ENCODE results near the gene MSH3.

MSH3 gene

DNA sequence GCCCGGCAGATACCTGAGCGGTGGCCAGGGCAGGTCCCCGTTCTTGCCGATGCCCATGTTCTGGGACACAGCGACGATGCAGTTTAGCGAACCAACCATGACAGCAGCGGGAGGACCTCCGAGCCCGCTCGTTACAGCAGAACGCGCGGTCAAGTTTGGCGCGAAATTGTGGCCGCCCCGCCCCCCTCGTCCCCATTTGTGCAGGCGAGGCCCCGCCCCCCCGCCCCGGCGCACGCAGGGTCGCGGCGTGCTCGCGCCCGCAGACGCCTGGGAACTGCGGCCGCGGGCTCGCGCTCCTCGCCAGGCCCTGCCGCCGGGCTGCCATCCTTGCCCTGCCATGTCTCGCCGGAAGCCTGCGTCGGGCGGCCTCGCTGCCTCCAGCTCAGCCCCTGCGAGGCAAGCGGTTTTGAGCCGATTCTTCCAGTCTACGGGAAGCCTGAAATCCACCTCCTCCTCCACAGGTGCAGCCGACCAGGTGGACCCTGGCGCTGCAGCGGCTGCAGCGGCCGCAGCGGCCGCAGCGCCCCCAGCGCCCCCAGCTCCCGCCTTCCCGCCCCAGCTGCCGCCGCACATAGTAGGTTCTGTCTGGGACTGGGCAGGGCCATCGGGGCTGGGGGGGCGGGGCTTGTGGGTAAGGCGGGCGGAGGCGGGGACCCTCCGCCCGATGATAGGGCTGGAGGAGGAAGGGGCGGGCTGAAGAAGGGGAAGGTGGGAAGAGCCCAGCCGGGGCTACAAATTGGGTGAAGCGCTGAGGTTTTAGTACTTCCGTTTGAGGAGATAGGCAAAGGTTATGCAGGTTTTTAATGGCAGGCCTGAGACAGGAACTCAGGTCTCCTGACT lies at the start of gene MSH3, which contains the start of gene DHFR:
TSS of gene MSH3 (plus strand) at position 262 of the 840 bp plus-strand sequence. CDS start at position 338, 76 bp downstream.
TSS of gene DHFR (minus strand) at position 593 of the 840 bp plus-strand sequence. CDS start at position 99, 494 bp downstream.
- peak; percentile 93 for DNase-seq

- DNase-seq: no peak
Measured at GRCh38 chr5:80607343-80607742, 47.1 kb upstream of the MSH3 start.

DNA sequence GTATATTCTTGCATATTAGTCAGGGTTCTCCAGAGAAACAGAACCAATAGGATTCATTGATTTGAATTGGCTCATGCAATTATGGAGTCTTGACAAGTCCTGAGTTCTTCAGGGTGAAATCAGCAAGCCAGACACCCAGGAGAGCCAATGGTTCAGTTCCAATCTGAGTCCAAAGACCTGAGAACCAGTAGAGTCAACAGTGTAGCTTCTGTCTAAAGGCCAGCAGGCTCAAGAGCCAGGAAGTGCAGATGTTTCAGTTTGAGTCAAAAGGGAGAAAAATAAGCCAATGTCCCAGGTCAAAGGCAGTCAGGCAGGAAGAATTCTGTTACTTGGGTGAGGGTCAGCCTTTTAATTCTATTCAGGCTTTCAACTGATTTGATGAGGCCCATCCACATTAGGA lies 46.6 kb upstream of the MSH3 start:
- no peak for DNase-seq

GRCh38 chr5:80608731-80609130 lies 45.7 kb upstream of the MSH3 start:
- no peak for DNase-seq

DNA sequence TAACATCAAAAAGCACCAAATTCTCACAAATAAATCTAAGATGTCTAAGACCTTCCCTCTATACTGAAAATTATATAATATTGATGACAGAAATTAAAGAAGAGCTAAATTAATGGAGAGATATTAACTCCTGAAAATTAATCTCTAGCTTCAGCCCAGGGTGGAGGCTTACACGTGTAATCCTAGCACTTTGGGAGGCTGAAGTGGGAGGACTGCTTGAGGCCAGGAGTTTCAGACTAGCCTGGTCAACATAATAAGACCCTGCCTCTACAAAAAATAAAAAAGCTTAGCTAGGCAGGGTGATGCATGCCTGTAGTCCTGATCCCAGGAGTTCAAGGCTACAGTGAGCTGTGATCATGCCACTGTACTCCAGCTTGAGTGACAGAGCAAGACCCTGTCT lies 44.8 kb upstream of the MSH3 start:
- DNase-seq: no peak

DNA sequence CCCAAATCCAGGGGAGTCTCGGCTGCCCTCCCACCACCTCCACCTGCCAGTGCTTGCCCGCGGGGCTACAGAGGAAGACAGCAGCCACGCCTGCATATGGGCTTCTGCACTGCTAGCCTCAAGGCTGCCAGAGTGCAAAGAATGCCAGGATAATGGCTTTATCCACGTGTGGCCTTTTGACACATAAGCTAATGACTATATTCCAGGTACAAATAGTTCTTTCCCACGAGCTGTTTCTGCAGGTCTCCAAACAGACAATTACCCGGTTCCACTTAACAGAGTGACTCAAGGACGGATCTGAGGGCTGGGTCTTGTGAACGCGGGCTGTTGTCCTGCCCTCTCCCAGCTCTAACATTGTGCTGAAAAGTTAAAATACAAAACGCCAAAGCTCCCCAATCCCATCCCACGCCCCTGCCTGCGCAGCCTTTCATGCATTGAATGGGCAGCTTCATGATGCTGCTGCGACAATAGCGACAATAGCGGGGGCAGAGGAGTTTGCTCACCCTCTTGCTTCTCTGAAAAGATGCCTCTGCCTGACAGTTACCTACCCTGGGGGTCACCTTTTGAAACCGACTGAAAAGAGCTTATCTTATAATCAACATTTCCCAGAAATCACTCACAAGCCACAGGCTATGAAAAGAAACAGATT lies 39.1 kb upstream of the MSH3 start:
- DNase-seq: no peak

GRCh38 chr5:80618438-80618837 lies 36.0 kb upstream of the MSH3 start:
- no peak for DNase-seq

- no peak for DNase-seq
Measured at GRCh38 chr5:80619086-80619485, 35.4 kb upstream of the MSH3 start.

DNA sequence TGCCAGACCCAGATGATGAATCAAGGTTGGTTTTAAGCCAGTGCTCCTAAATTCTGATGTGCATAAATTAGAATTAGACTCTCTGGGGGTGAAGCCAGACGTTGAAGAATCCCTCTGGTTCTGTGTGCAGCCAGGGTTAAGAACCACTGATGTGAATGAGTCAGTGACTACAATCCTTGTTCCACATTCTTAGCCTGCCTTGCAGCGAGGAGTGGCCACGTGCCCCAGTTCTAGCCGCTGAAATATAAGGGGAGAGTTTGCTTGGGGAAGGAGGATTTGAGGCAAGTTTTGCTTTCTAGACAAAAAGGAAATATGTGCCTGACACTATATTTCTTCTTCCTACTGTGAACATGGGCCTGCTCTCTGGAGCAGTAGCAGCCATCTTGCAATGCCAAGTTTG lies 34.2 kb upstream of the MSH3 start:
- DNase-seq: no peak

DNA sequence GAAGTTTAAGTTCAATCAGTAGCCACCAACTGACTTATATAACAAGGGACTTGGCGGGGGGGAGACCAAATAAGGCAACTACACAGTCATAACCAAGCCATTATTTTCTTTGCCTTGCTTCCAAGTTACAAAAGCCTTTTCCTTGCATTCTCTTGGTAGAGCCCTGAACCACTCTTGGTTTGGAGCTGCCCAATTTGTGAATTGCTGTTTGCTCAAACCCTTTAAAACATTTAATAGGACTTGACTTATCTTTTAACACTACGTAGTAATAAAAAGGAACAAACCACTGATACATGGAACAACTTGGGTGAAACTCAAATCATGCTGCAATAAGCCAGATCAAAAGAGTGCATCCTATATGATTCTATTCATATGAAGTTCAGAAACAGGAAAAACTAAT lies 31.7 kb upstream of the MSH3 start:
- no peak for DNase-seq

GRCh38 chr5:80623999-80624398 lies 30.5 kb upstream of the MSH3 start:
- DNase-seq: no peak

DNA sequence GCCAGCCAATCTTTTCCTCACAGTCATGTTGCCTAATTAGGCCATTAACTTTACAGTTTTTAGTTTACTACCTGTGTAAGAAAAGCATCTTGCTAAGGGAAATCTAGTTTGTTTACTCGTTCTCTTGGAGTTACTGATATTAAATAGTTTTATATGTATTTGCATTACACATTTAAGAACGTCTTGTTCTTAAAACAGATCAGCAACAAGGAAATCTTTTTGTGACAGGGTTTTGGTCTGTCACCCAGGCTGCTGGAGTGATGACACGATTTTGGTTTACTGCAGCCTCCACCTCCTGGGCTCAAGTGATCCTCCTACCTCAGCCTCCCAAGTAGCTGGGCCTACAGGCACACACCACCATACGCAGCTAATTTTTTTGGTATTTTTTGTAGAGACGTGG lies 29.2 kb upstream of the MSH3 start:
- DNase-seq: no peak

GRCh38 chr5:80629281-80629680 lies 25.2 kb upstream of the MSH3 start:
- no peak for DNase-seq

DNA sequence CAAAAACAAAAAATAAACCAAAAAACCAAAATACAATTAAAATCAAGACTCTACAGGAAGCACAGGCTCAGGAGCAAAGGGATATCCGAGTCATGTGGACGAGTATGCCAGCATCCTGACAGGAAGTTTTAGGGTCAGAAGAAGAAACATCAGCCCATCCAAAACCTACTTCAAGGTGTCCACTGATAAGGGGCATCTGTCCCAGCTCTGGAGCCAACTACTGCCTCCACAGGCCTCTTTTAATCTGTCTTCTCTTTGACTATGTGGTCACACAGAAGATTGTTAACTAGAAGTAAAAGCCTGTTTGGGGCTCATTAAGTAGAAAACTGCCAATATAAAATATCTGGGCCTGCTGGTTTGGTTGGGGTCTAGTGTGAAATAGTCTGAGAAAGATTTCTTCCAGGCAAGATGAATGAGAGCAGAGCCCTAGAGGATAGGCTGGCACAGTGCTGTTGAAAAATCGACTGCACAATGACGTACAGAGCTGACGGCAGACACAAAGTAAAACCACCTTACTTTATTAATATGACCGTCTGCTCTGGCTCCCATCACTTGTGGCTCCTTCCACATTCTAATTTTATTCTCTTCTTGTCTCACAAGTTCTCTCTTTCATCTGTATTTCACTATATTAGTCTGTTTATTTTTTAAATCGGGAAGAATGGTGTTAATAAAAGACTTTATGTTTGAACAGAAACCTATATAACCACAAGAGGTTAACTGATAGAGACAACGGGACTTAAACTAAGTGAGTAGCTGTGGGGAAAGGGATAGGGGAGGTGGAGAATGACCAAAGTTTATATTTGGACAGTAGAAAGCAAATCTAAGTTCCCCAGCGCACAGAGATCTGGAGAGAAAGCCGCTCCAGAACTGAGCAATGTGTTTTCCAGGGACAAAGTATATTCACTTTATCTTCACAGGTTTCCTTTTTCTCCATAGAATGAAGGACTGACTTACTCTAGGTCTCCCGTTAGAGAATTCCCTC lies 22.9 kb upstream of the MSH3 start:
- DNase-seq: no peak

GRCh38 chr5:80632700-80633099 lies 21.8 kb upstream of the MSH3 start:
- DNase-seq: no peak

- DNase-seq: no peak
Measured at GRCh38 chr5:80634193-80634592, 20.3 kb upstream of the MSH3 start.

- DNase-seq: no peak
Measured at GRCh38 chr5:80641353-80641752, 13.1 kb upstream of the MSH3 start.

DNA sequence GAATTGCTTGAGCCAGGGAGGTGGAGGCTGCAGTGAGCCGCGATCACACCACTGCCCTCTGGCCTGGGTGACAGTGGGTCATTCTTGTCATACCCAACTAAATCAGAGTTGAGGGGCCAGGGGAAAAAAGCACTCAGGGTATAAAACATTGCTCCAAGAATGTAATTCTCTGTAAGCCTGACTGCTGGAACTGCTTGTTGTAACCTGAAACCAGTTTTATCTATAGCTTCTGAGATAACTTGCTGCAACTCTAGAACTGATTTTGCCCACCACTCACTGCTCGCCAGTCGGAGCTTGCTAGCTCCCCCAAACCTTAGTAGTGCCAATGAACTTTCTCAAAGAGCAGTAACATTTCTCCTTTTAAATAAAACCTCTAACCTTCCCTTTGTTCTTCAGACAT lies 9.6 kb upstream of the MSH3 start:
- no peak for DNase-seq

DNA sequence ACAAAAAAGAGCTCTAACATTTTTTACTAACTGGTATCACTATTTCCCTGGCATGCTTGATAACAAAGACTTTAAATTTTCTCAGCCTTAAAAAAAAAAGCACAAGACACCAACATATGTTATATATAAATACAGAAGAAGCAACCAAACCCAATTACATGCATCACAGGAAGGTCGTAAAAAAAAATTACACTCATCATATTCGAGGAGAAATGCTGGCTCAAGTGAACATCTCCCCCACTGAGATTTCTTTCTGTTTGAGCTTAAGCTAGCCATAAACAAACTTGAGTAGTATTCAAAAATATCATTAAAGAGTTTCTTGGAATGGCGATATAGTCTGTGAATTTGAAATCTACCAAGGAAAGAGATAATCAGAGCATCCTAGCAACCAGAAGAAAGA lies 7.5 kb upstream of the MSH3 start:
- no peak for DNase-seq

DNA sequence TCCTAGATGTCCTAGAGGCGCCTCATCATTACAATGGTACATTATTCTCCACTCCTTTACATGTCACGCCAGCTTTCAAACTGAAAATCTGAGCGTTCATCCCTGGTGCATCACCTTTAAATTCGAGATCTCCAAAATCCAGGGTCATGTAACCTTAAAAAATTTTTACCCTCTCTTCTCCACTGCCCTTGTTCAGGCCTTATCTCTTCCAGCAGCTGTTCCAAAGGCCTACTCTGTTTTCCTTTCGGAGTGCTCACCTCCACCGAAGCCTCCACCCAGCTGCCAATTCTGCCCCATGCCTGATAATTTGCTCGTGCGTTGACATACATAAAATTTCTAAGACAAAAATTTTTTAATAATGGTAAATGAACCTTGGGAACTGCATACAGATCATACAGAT lies 950 bp upstream of the MSH3 start:
- DNase-seq: no peak

DNA sequence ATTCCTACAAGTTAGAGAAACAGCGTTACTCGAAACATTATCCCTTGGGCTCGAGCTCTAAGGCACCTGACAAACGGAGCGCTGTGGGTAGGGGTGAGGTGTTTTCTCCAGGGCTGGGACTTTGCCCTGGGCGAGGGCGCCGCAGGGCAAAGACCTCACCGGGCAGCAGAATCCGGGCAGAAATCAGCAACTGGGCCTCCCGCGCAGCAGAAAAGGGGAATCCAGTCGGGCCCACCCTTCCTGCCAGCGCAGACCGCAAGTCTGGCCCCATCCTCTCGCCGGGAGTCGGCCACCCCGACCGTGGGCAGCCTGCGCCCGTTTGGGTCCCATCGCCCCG lies 430 bp upstream of the MSH3 start:
- no peak for DNase-seq

- peak; percentile 18 for DNase-seq
Measured at GRCh38 chr5:80655231-80655774, 851 bp downstream of the MSH3 start.

DNA sequence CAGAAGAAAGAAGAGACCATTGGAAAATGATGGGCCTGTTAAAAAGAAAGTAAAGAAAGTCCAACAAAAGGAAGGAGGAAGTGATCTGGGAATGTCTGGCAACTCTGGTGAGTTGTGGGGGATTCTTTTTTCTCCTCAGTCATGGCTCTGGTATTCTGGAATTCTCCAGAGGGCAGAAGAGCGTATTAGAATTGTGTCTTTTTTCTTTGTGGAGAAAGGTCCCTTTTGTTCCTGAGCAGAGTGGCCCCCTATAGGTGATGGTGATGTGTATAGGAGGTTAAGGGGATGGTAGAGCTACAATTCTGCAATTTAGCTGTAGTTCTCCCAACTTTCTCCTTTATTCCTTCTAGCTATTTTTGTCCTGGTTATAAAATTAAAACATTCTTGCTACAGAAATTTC lies 2.0 kb downstream of the MSH3 start:
- DNase-seq: no peak
